ENCODE data around the gene NCKAP5. TPM values are rescaled to one million over a fixed set of nuclear protein-coding genes. Genes with fewer than 3 reads are reported as not detected.

Gene NCKAP5
- total and polyA plus RNA-seq, 2 of the 8 experiments (the other 6 are each of a cell fraction or from before 2014, with no cell fraction given), result 0.27 to 0.86 TPM

- FAIRE-seq (no peak), DNase-seq (ENCODE audit: low read depth in 1 of 2, low spot score in 2 of 2) (no peak)
- no peak overlapping the region for H2BK15ac ChIP-seq (ENCODE audit: low read length)
- no peaks in the 10 kb centered on the region for H4K20me1 ChIP-seq (replicated peaks in 1 of 2; ENCODE audit: control insufficient read depth in 1 of 2, insufficient read depth in 2 of 2, low read length in 2 of 2)
- no peaks in the 10 kb centered on the region for H3K9me3 ChIP-seq (ENCODE audit: insufficient read depth in 2 of 2, low read depth in 1 of 2, low read length in 1 of 2)
- no peak overlapping the region for H3K4ac ChIP-seq (replicated peaks; ENCODE audit: insufficient read length, low read depth, low read length)
- no peak overlapping the region for H3K4me3 ChIP-seq (ENCODE audit: extremely low read depth in 1 of 4, insufficient read depth in 2 of 4, low read depth in 3 of 4, low read length in 4 of 4)
- no peaks in the 10 kb centered on the region for H3K4me1 ChIP-seq (replicated peaks in 1 of 4; ENCODE audit: control insufficient read depth in 3 of 4, insufficient read depth in 4 of 4, low read length in 3 of 4)
- H3K14ac ChIP-seq (ENCODE audit: insufficient read length), result no peak overlapping the region
- H3K79me1 ChIP-seq (ENCODE audit: low read depth, low read length), result no peaks in the 10 kb centered on the region
- POLR2A ChIA-PET (ENCODE audit: partially characterized antibody), result no interaction called here
- no peak overlapping the region for H4K91ac ChIP-seq (replicated peaks; ENCODE audit: insufficient read length, low read length)
- no peak overlapping the region for H2BK12ac ChIP-seq (ENCODE audit: low read depth, low read length)
- H3K23ac ChIP-seq (ENCODE audit: insufficient read length), result no peak overlapping the region
- no peak overlapping the region for H2BK20ac ChIP-seq (ENCODE audit: low read length)
- no peak overlapping the region for H2BK5ac ChIP-seq (ENCODE audit: low read depth, low read length)
- H3K4me2 ChIP-seq (ENCODE audit: insufficient read depth in 1 of 2, low read depth in 2 of 2, low read length in 2 of 2), result no peak overlapping the region
- H4K8ac ChIP-seq (ENCODE audit: extremely low read depth, insufficient read depth, low read length), result no peak overlapping the region
- H3K23me2 ChIP-seq (ENCODE audit: low read depth, low read length), result no peaks in the 10 kb centered on the region
- H3K56ac ChIP-seq (replicated peaks; ENCODE audit: insufficient read length, low read depth, low read length), result no peak overlapping the region
- H3K27me3 ChIP-seq (replicated peaks in 1 of 4; ENCODE audit: control insufficient read depth in 3 of 4, extremely low read depth in 1 of 4, insufficient read depth in 3 of 4, low read length in 3 of 4), result no peaks in the 10 kb centered on the region
- no peak overlapping the region for H3K27ac ChIP-seq (ENCODE audit: low read depth, low read length)
- no peak overlapping the region for H4K5ac ChIP-seq (ENCODE audit: insufficient read length, low read depth, low read length)
- no peaks in the 10 kb centered on the region for H3K36me3 ChIP-seq (ENCODE audit: control insufficient read depth in 2 of 4, insufficient read depth in 4 of 4, low read length in 3 of 4)
- TF ChIP-seq CBX5 (IDR thresholded peaks at IDR 0.05; ENCODE audit: low read depth, low read length), result no peak
- no peak for TF ChIP-seq SP4 (IDR thresholded peaks at IDR 0.05; ENCODE audit: low read length)
- no peak for TF ChIP-seq SIX5 (IDR thresholded peaks at IDR 0.05; ENCODE audit: low read depth, low read length)
- TF ChIP-seq CTBP2 (IDR thresholded peaks at IDR 0.05; ENCODE audit: borderline replicate concordance, insufficient read depth, insufficient read length, low read length), result no peak
- no peak for TF ChIP-seq E2F6 (IDR thresholded peaks at IDR 0.05)
- TF ChIP-seq TAF7 (optimal IDR thresholded peaks at IDR 0.05; ENCODE audit: borderline replicate concordance, low read depth, low read length), result no peak
- no peak for TF ChIP-seq POU5F1 (IDR thresholded peaks at IDR 0.05; ENCODE audit: low read depth, low read length)
- H2AFZ ChIP-seq (ENCODE audit: low read length), result no peak overlapping the region
- no peak overlapping the region for H2AK5ac ChIP-seq (ENCODE audit: low read depth, low read length)
- H3K18ac ChIP-seq (ENCODE audit: extremely low read depth, low read length), result no peak overlapping the region
- H2BK120ac ChIP-seq (replicated peaks; ENCODE audit: low read depth, low read length), result no peak overlapping the region
- CTCF ChIA-PET (ENCODE audit: partially characterized antibody), result interaction anchor here (0.6 kb wide), 1 partner anchor 50 kb away, joined by 3 read pairs; no protein-coding TSS in a partner anchor
- no peak overlapping the region for H3K9ac ChIP-seq (replicated peaks in 1 of 4; ENCODE audit: extremely low read depth in 1 of 4, low read depth in 3 of 4, low read length in 3 of 4)
- H3K79me2 ChIP-seq (ENCODE audit: control insufficient read depth in 1 of 2, insufficient read depth in 2 of 2, low read length in 2 of 2), result no peaks in the 10 kb centered on the region
Observed at GRCh38 chr2:132750606-132751005, 817.7 kb downstream of the NCKAP5 start.
